Measurements from ENCODE around the gene NUBPL.

- TF ChIP-seq EZH2 (IDR thresholded peaks at IDR 0.05; ENCODE audit: borderline replicate concordance, low read length) (no peak), CTCF (conservative IDR thresholded peaks at IDR 0.05 in 1 of 2, IDR thresholded peaks at IDR 0.05 in 1 of 2; ENCODE audit: extremely low read depth in 1 of 2, insufficient read depth in 1 of 2, low read depth in 1 of 2, low read length in 2 of 2) (no peak)
These were observed 60.9 kb downstream of the NUBPL start for GRCh38 chr14:31622060-31622459.

Measured in mammary epithelial cell (primary cell).